ENCODE results near the gene WHRN.

WHRN gene

GRCh38 chr9:114382699-114383520 is 122.4 kb downstream of the WHRN start:
- DNase-seq (ENCODE audit: extremely low read depth, low read depth): no peak
- TF ChIP-seq CTCF (IDR thresholded peaks at IDR 0.05; ENCODE audit: low read depth, low read length): no peak; the same call in none of the 2 replicates

- TF ChIP-seq CTCF (IDR thresholded peaks at IDR 0.05; ENCODE audit: low read depth, low read length): no peak
- DNase-seq (ENCODE audit: extremely low read depth, low read depth): no peak
Observed at GRCh38 chr9:114378883-114379282, 126.4 kb downstream of the WHRN start.

- DNase-seq (ENCODE audit: extremely low read depth, low read depth): no peak
- TF ChIP-seq CTCF (IDR thresholded peaks at IDR 0.05; ENCODE audit: low read depth, low read length): no peak
Observed at GRCh38 chr9:114378016-114378415, 127.3 kb downstream of the WHRN start.

- no peak for TF ChIP-seq CTCF (IDR thresholded peaks at IDR 0.05; ENCODE audit: low read depth, low read length)
- DNase-seq (ENCODE audit: extremely low read depth, low read depth): no peak
Observed at GRCh38 chr9:114376586-114377445, 128.5 kb downstream of the WHRN start.

GRCh38 chr9:114375386-114376175 is 129.7 kb downstream of the WHRN start:
- no peak for DNase-seq (ENCODE audit: extremely low read depth, low read depth)
- no peak for TF ChIP-seq CTCF (IDR thresholded peaks at IDR 0.05; ENCODE audit: low read depth, low read length)

- no peak for DNase-seq (ENCODE audit: extremely low read depth, low read depth)
- TF ChIP-seq CTCF (IDR thresholded peaks at IDR 0.05; ENCODE audit: low read depth, low read length): no peak
Observed at GRCh38 chr9:114374936-114375335, 130.3 kb downstream of the WHRN start.

Measured in AG09319 (cell line).